OCI-M1 (cell line): ENCODE results near the gene TSC2.

Source experiments
- DNase-seq: peaks from one replicate; lab custom pipeline; 2025; lab: John Stamatoyannopoulos, UW

Gene TSC2

DNA sequence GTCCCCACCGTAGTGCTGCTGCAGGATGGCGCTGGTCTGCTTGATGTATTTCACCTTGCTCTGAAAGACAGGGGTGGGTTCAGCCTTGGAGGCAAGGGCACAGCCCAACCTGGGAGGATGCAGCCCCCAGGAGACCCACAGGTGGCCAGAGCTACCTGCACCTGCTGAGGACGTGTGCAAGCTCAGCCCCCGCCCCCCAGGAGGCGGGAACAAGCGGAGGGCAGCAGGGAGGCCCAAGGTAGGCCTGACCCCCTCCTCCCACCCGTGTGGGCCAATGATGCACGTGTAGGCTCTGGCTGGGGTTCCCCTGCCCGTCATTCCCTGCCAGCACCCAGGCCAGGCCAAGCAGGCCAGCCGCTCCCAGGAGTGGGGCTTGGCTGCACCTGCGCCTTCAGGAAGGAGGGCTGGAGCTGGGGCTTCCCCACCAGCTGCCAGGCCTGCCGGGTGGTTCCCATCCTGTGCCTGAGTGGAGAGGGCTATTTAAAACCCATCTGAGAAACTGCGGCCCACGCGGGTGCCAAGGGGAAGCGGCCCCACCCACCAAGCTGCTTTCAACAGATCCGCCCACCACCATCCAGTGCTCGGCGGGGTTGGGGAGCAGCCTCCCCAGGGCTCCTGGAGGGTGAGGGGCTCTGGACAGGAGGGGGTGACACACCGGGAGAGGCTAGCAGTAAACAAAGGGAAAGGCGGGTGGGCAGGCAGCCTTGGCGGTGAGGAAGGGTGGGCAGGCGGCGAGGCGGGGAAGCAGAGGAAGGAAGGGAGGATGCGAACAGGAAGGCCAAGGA lies 3.9 kb upstream of the TSC2 start:
- no peak for DNase-seq

DNA sequence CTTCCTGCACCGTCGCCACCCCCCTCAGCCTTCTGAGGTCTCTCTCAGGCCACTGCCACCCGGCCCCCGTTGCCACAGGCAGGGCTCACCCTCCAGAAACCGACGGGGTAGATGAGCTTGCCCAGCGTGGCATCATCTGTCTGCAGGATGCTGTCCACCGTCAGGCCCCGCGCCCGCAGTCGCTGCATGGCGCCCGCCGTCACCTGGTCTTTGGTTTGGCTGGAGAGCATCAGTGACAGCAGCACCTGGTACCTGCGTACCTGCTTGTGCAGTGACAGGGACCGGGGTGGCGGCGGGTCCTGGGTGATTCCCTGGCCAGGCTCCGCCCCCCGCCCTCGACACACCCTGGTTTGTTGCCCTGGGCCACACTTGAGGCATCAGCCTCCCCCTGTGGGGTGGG lies 3.2 kb upstream of the TSC2 start:
- DNase-seq = no peak

DNA sequence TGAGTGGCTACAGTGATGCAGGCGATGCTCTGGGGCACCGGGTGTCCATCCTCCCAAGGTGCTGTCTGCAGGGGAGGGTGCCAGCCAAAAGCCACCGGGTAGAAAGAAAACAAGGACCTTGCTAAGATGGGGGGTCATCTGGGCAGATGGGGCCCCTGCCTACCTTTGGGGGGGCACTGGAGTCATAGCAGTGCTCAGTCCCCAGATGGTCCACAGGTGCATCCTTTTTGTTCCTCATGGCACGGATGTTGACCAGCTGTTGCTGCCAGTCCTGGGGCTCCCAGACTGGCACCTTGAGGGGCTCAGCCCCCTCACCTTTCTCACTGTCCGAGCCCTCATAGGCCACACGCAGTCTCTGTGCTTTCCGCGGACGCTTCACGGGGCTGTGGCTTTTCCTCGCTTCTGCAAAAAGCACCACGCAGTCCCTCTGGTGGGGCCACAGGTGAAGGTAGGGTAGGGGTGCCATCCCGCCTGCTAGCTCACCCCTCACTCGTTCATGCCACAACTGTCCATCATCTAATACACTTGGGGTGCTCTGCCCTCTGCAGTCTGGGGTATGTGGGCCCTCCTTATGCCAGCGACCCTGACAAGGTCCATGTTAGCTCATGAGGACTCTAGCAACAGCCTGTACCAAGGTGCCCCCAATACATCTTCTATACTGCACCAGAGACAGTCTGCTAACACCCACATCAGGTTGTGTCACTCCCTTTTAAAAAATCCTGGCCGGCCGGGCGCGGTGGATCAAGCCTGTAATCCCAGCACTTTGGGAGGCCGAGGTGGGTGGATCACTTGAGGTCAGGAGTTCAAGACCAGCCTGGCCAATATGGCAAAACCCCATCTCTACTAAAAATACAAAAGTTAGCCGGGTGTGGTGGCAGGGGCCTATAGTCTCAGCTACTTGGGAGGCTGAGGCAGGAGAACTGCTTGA lies 1.6 kb upstream of the TSC2 start:
- DNase-seq = no peak

DNA sequence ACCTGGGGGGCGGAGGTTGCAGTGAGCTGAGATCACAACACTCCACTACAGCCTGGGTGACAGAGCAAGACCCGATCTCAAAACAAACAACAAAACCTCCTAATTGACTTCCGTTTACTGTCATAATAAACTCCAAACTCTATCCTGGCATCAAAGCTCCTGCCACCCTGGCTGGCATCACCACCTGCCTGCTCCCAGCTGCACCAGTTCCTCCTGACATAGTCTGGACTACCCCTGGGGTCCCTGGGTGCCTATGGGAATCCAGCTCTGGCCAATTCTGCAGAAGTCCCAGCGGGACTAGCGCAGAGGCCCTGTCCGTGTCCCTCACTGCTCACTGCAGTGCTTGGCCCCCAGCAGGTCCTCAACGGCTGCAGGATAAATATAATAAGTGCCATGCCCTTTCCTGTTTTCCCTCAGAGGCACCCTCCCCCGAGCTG lies 874 bp upstream of the TSC2 start:
- no peak for DNase-seq

DNA sequence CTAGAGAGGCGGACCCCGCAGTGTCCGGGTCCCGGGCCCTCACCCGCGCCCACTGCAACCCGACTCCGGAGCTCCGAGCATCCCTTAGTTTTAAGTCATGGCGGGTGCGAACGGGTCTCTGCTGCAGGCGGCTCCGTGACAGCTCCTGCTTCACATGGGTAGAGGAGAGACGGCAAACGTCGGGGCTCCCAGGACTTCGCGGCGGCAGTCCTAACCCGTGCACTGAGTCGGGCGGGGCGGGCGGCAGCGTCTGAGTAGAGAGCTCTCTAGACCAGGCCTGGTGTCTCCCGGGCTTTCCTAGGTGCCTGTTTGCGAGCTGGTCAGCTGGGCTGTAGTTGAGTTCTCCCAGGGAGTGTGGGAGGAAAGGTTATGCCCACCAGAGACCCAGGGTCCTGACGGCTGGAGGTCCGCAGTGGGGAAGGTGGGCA lies 345 bp downstream of the TSC2 start:
- no peak for DNase-seq

DNA sequence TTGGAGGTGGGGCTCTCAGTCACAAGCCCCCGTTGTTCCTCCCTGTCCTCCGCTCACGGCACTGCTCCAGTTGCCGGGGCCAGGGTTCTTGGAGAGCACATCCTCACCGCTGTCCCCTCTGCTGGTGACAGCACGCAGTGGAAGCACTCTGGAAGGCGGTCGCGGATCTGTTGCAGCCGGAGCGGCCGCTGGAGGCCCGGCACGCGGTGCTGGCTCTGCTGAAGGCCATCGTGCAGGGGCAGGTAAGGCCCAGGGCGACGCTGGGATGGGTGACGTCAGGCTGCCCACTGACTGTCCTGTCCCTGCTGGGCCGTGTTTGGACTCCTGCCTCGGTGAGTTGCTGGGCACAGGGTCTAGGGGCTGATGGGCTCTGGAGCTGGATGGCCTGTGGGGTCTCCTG lies 5.4 kb downstream of the TSC2 start:
- DNase-seq = no peak

DNA sequence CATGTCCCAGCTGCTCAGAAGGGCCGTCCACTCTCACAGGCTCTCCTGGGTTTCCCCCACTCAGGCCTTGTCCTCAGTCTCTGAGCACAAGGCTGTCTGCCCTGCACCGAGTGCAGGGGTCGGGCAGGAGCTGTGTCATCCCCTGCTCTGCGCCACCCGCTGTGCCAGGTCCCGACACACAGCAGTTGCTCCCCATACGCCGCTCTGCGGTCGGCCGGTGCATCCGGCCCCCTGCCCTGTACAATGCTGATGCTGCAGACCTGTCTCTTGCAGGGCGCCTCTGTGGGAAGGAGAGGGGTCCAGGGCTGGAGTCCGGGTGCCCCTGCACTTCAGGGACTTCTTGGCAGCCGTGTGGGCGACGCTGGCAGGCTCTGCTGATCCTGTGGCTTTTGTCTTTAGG lies 6.1 kb downstream of the TSC2 start:
- DNase-seq = no peak

DNA sequence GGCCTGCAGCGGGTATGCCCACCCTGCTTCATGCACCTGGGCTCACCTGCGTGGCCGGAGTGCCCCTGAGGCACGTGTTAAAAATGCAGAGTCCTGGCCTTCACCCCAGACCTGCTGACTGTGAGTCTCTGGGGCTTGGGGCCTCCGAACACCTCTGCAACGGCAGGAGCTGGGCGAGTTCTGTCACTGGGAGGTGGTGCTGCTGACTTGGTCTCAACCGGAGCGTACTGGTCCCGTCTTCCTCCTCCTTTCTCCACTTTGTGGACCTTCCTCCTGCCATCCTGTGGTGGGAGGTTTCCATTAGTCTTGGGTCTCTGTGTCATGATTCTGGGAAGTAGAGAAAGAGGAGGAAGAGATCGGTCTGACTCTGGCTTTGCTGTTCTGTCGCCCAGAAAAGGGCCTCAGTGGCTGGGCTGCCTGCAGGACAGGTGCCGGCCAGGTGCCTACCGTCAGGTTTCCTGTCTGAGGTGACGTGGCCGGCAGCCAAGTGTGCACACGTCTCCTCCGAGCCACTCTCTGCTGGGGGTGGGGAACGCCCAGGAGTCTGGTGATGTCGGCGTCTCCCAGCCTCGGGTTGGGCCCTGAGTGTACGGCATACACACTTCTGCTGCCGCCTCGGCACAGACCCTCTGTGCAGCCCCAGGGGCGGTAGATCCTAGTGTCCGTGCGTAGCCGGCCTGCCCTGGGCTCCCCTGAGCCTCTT lies 6.9 kb downstream of the TSC2 start:
- no peak for DNase-seq

DNA sequence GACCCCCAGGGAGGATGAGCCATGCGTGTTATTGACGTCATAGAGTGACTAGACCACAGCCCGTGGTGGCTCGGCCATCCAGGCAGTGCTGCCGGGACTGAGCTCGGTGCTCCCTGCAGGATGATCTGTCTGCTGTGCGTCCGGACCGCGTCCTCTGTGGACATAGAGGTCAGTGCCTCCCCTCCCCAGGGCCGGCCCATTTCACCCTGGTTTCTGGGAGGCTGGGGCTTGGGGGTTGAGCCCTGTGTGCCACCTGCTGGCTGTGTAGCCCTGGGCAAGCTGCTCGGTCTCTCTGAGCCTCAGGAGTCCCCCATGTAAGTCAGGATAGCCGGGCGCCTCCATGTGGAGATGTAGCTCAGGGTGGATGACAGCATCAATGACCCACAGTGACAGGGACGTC lies 8.3 kb downstream of the TSC2 start:
- DNase-seq = no peak

DNA sequence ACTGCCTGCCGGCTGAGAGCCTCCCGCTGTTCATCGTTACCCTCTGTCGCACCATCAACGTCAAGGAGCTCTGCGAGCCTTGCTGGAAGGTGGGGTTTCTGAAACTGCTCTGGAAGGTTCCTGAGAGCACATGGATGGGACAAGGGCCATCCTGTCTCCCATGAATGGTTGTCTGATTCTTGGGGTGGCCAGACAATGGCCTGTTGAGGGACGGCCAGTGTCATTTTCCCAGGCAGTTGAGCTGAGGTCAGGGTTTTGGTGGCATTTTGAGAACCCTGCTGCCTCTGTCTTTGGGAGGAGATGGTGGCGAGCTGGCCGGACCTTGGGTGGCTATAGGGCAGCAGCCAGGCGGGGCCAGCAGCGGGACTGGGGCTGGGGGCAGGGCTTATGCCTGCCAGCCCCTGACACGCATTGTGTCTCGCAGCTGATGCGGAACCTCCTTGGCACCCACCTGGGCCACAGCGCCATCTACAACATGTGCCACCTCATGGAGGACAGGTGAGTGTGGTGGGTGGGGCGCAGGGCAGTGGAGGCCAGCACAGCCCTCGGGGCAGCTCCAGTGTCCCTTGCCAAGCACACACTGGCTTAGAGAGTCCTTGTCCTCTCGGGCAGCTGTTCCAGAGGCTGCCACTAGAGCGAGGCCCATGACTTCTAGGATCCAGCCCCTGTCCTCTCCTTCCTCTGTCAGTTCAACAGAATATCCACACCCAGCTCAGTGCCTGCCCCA lies 9.1 kb downstream of the TSC2 start:
- DNase-seq = no peak

DNA sequence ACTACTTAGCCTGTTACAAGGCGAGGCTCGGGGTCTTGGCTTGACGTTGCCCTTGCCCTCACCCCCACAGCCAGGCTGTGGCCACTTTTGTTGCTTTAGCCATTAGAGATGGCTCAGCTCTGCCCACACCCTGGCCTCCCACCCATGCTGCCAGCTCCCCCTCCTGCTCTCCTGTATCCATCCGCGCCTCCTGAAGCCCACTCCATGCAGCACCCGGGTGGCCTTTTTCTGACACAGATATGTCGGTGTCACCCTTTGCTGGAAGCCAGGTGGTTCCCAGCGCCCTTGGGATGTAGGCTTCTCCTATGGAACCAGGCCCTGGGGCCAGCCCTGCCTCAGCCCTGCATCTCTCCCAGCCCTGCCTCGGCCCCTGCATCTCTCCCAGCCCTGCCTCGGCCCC lies 9.7 kb downstream of the TSC2 start:
- no peak for DNase-seq

DNA sequence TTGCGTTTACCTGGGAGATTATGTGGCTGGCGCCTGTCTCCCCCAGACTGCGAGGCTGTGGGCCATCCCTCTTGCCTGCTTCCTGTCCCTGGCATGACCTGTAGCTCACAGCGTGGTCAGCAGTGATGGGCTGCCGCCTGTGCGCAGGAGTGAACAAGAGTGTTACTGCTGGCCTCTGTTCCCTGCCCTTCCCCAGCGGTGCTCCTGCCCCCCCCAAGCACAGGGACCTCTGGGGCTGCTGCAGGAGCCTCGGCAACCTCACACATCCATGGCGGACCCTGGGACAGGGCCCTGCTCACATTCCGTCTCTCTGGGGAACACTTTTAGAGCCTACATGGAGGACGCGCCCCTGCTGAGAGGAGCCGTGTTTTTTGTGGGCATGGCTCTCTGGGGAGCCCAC lies 10.6 kb downstream of the TSC2 start:
- no peak for DNase-seq

DNA sequence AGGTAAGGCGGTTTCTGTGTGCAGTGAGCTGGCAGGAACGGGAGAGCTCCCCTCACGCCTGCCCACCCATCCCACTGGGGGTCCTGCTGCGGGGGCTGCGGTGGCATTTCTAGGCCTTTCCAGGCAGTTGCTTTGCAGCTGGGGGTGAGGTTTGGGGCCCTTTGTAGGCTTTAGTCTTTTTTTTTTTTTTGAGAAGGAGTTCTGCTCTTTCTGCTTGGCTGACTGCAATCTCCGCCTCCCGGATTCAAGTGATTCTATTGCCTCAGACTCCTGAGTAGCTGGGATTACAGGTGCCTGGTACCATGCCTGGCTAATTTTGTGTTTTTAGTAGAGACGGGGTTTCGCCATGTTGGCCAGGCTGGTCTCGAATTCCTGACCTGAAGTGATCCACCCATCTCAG lies 11.1 kb downstream of the TSC2 start:
- no peak for DNase-seq

DNA sequence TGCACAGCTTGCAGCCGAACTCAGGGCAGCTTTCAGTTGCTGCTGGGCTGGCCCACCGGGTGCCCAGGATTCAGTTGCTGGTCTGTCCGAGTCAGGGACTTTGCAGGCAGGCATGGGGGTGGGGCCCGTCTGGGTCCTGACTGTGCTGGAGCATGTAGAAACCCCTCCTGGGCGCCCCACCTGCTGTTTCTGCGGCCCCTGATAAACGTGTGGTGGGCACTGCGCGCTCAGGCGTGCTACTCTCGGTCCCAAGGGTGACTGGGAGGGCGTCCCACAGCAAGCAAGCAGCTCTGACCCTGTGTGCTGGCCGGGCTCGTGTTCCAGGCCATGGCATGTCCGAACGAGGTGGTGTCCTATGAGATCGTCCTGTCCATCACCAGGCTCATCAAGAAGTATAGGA lies 12.6 kb downstream of the TSC2 start:
- DNase-seq = no peak

DNA sequence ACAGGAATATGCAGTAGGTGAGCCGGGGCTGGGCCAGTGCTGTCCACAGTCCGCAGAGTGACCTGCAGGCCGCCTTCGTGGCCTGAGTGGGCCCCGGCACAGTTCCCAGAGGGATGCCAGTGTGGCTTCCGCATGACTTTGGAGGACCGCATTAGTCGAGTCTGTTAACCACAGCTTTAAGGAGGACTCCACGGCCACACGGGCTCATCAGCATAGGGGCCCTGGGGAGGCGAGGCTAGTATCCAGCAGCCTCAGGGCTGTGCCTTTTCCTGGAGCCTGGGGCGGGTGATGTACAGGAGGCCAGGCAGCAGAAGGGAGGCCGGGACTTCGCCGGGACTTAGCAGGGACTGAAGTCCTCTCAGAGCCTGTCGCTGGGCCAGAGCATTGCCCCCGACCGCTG lies 13.2 kb downstream of the TSC2 start:
- DNase-seq = no peak

DNA sequence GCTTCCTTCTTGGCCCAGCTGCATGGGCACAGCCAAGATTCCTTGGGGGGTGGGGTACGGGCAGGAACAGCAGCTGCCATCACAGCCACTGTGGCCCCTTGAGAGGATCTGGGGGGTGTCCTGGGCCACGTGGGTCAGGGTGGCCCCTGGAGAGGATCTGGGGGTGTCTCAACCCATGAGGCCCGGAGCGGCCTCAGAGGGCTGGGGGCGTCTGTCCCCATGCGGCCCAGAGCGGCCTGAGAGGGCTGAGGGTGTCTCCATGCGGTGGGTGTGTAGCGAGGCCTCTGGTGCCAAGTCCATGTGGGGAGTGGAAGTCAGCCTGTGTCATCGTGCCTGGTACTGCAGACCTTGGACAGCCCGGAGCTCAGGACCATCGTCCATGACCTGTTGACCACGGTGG lies 13.7 kb downstream of the TSC2 start:
- DNase-seq = no peak

DNA sequence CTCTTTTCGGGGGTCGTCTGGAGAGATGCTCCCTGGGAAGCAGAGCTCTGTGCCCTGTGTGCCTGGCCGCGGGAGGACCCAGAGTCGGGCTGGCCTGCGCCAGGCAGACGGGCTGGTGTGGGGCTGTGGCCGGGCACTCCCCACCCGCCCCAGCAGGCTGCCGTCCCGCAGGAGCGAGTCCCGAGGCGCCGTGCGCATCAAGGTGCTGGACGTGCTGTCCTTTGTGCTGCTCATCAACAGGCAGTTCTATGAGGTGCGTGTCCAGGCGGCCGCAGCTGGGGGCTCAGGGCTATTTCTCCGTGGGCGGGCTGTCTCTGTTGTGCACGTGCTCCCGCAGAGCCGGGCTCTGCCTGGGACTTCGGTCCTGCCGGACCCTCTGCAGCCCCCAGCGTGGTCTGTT lies 15.0 kb downstream of the TSC2 start:
- DNase-seq = no peak

DNA sequence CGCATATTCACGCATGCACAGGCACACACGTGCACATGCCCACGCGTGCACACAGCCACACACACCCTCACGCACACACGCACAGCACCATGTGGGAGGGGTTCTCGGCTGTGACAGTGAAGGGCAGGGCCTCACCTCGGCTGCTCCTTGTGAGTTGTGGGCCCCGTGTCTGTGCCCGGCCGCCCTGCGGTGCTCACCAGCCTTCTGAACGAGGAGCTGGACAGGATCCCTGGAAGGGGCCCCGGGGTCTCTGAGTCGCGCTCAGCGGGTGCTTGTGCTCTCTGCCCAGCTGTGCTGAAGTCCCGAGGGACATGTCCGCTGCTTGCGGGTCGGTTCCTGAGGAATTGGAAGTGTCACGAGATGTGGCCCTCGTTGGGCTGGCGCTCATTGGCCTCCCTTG lies 16.1 kb downstream of the TSC2 start:
- DNase-seq = no peak

DNA sequence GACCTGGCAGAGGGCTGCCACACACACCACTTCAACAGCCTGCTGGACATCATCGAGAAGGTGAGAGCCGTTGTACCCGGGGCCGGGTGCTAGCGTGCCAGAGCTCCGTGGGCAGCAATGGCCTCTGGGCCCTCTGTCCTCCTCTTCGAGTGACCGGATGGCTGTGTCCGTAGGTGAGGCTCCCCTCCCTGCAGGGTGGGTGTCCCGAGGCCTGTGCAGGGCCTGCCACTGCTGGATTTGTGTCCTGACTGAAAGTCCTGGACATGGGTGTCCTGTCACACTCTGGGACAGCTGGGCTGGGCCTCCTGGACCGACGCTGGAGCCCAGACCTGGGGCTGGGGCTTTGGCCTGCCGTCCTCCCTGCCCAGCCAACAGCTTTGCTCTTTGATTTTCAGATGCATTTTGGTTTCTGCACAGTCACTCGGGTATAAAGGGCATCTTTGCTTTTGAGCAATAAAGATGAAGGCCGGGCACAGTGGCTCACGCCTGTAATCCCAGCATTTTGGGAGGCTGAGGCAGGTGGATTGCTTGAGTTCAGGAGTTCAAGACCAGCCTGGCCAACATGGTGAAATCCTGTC lies 16.7 kb downstream of the TSC2 start:
- DNase-seq = no peak

DNA sequence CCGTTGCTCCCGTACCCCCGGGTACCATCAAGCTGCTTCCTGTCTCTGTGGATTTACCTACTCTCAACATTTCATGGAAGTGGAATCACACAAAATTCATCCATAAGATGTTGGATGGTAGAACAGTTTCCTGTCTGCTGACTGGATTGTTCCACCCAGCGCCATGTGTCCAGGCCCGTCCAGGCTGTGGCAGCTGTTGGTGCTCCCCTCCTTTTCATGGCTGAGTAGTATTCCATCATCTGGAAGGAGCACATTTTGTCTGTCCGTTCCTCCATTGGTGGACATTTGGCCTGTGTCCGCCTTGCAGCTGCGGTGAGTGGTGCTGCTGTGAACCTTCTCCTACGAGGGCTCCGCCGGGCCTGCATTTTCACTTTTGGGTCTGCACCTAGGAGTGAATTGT lies 18.4 kb downstream of the TSC2 start:
- DNase-seq = no peak

DNA sequence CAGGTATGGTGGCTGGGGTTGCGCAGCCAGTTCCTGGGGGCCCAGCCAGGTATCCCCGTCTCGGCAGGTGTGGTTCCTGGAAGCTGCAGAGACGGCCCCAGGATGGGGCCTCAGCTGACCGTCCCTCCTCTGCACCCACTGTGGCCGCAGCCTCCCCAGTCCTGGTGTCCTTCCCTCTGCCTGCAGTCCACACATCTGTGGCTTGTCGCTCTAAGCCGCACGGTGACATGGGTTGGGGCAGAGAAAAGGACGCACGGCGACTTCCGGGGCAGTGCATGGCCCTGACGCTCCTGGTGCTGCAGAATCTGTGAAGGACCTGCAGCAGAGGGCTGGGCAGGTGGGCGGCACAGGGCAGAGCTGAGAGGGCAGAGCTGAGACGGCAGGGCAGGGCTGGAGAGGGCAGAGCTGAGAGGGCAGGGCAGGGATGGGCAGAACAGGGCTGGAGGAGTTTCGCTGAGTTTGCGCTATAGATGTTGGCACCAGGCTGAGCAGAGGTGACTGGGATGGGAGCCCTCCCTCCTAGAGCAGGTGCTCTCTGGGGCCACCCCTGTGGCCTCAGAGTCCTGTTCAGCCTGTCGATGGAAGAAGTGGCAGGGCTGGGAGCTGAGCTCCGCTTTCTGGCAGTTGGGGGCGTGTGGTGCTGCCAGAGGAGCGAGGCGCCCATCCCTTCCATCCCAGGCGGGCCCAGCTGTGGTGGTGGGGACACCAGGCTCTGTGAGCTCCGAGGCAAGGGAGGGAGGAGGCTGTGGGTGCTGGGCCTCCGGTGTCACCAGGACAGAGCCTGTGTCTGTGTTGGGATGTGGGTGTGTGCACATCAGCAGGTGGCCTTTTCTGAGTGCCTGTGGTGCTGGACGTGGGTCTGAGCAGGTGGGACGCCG lies 23.0 kb downstream of the TSC2 start:
- no peak for DNase-seq
